Mesenchymal stem cell (in vitro differentiated cells and primary cell): ENCODE results near the gene VEPH1.

Experiments used
- DNase-seq: peaks from one replicate; pipeline ENCODE4 v3.0.0-alpha.2; 2013
- H2AFZ ChIP-seq: one replicate; pipeline ENCODE4 v1.6.1; 2013; ENCODE audit warnings: low read depth, mild to moderate bottlenecking, control low read depth, inconsistent platforms, low read length, moderate library complexity
- H2AK5ac ChIP-seq: 2 replicates; pipeline ENCODE4 v1.6.1; 2013; ENCODE audit warnings: low read length, moderate library complexity, mild to moderate bottlenecking, inconsistent platforms; ENCODE audit not compliant: severe bottlenecking
- H2BK120ac ChIP-seq: one replicate; pipeline ENCODE4 v1.6.1; 2013; ENCODE audit warnings: low read depth, mild to moderate bottlenecking, inconsistent platforms, low read length, moderate library complexity
- H2BK12ac ChIP-seq, 2 experiments: one replicate each; pipeline ENCODE4 v1.6.1; 2013; ENCODE audit warnings: inconsistent platforms in 2 of 2, low read length in 2 of 2, mild to moderate bottlenecking in 2 of 2, moderate library complexity in 2 of 2, control low read depth in 1 of 2
- H2BK15ac ChIP-seq: one replicate; pipeline ENCODE4 v1.6.1; 2013; ENCODE audit warnings: mild to moderate bottlenecking, low read depth, inconsistent platforms; ENCODE audit not compliant: poor library complexity, severe bottlenecking
- H2BK5ac ChIP-seq: 2 replicates; pipeline ENCODE4 v1.6.1; 2013; ENCODE audit warnings: low read depth, mild to moderate bottlenecking, low read length, control low read depth, inconsistent platforms; ENCODE audit not compliant: poor library complexity, severe bottlenecking
- H3K14ac ChIP-seq, 2 experiments: one replicate each; pipeline ENCODE4 v1.6.1; 2013; ENCODE audit warnings: inconsistent platforms in 2 of 2, low read length in 2 of 2, control low read depth in 1 of 2, mild to moderate bottlenecking in 1 of 2, moderate library complexity in 1 of 2
- H3K18ac ChIP-seq, 2 experiments: one replicate each; pipeline ENCODE4 v1.6.1; 2013; ENCODE audit warnings: inconsistent platforms in 2 of 2, low read length in 2 of 2, control low read depth in 1 of 2, low read depth in 1 of 2, mild to moderate bottlenecking in 1 of 2
- H3K23ac ChIP-seq, 2 experiments: one replicate each; pipeline ENCODE4 v1.6.1; 2013; ENCODE audit warnings: inconsistent platforms in 2 of 2, low read length in 2 of 2, mild to moderate bottlenecking in 2 of 2, moderate library complexity in 2 of 2, control low read depth in 1 of 2
- H3K27ac ChIP-seq: 2 replicates; pipeline ENCODE4 v1.5.1; 2013; ENCODE audit warnings: mild to moderate bottlenecking, moderate library complexity, low read length, control low read depth, inconsistent platforms; ENCODE audit not compliant: poor library complexity, severe bottlenecking
- H3K27me3 ChIP-seq, 2 experiments: 2 replicates each; pipeline versions ENCODE4 v1.6.1 to v1.7.0; 2013; ENCODE audit warnings: low read length in 2 of 2, mild to moderate bottlenecking in 2 of 2, moderate library complexity in 2 of 2, control low read depth in 1 of 2, inconsistent platforms in 1 of 2; ENCODE audit not compliant: control insufficient read depth in 1 of 2, insufficient read depth in 1 of 2
- H3K36me3 ChIP-seq, 2 experiments: 2 replicates each; pipeline versions ENCODE4 v1.6.1 to v1.7.0; 2013; ENCODE audit warnings: low read length in 2 of 2, control low read depth in 1 of 2, inconsistent platforms in 1 of 2, low read depth in 1 of 2, mild to moderate bottlenecking in 1 of 2; ENCODE audit not compliant: insufficient read depth in 2 of 2, control insufficient read depth in 1 of 2
- H3K4ac ChIP-seq, 2 experiments: one replicate each; pipeline ENCODE4 v1.6.1; 2013; ENCODE audit warnings: inconsistent platforms in 2 of 2, low read length in 2 of 2, mild to moderate bottlenecking in 2 of 2, moderate library complexity in 2 of 2, control low read depth in 1 of 2, low read depth in 1 of 2
- H3K4me1 ChIP-seq: 2 replicates; pipeline ENCODE4 v1.6.1; 2013; ENCODE audit warnings: low read depth, low read length, control low read depth; ENCODE audit not compliant: control insufficient read depth, insufficient read depth
- H3K4me2 ChIP-seq: 2 replicates; pipeline ENCODE4 v1.6.1; 2013; ENCODE audit warnings: low read length, mild to moderate bottlenecking, inconsistent platforms; ENCODE audit not compliant: poor library complexity, severe bottlenecking
- H3K4me3 ChIP-seq, 2 experiments: 2 replicates each; pipeline versions ENCODE4 v1.5.1 to v1.7.0; 2013; ENCODE audit warnings: low read length in 2 of 2, mild to moderate bottlenecking in 2 of 2, control low read depth in 1 of 2, low read depth in 1 of 2; ENCODE audit not compliant: insufficient read depth in 1 of 2
- H3K79me1 ChIP-seq: replicated peaks from 2 replicates; pipeline ENCODE4 v1.6.1; 2013; ENCODE audit warnings: mild to moderate bottlenecking, control low read depth, low read length, inconsistent platforms; ENCODE audit not compliant: poor library complexity, severe bottlenecking
- H3K9ac ChIP-seq: 2 replicates; pipeline ENCODE4 v1.7.0; 2013; ENCODE audit warnings: mild to moderate bottlenecking, low read length, moderate library complexity
- H3K9me3 ChIP-seq: 2 replicates; pipeline ENCODE4 v1.7.0; 2013; ENCODE audit warnings: mild to moderate bottlenecking, low read length; ENCODE audit not compliant: control insufficient read depth
- H4K8ac ChIP-seq: one replicate; pipeline ENCODE4 v1.6.1; 2013; ENCODE audit warnings: inconsistent platforms, mild to moderate bottlenecking, low read length, moderate library complexity
- H4K91ac ChIP-seq: one replicate; pipeline ENCODE4 v1.6.1; 2013; ENCODE audit warnings: mild to moderate bottlenecking, low read length, inconsistent platforms
- WGBS: methylation state at CpG from one replicate; pipeline ENCODE4 v1.1.7; 2013; ENCODE audit warnings: mixed read lengths; 5-methylcytosine and 5-hydroxymethylcytosine counted together

VEPH1 gene

GRCh38 chr3:157477441-157477840 lies 25.8 kb downstream of the VEPH1 start:
- peaks cover under 1 to 4% of the 10 kb centered on the region in 2 experiments for H3K36me3 ChIP-seq
- H3K4me1 ChIP-seq: peaks cover 1% of the 10 kb centered on the region
- H2BK12ac ChIP-seq: no peak overlapping the region
- no peak overlapping the region for H2BK15ac ChIP-seq
- H4K8ac ChIP-seq: no peak overlapping the region
- H2BK120ac ChIP-seq: no peak overlapping the region
- no peak overlapping the region for H4K91ac ChIP-seq
- peak; percentile 43 for DNase-seq
- no peak overlapping the region for H3K18ac ChIP-seq
- H3K14ac ChIP-seq: no peak overlapping the region
- no peak overlapping the region for H3K23ac ChIP-seq
- H3K9me3 ChIP-seq: peaks cover 5% of the 10 kb centered on the region
- WGBS: 66% methylated on average over 3 of the region's 3 CpGs
- H3K27ac ChIP-seq: no peak overlapping the region
- no peaks in the 10 kb centered on the region for H3K27me3 ChIP-seq
- H2AK5ac ChIP-seq: no peak overlapping the region
- H3K79me1 ChIP-seq: peaks cover 16% of the 10 kb centered on the region
- no peak overlapping the region for H2BK5ac ChIP-seq
- no peak overlapping the region for H3K4me2 ChIP-seq
- no peak overlapping the region for H3K9ac ChIP-seq
- H2AFZ ChIP-seq: no peak overlapping the region
- no peak overlapping the region for H3K4ac ChIP-seq
- no peak overlapping the region for H3K4me3 ChIP-seq

GRCh38 chr3:157475921-157476414 lies 27.2 kb downstream of the VEPH1 start:
- Histone ChIP-seq H3K27me3 (no peaks in the 10 kb centered on the region), H2AFZ (no peak overlapping the region), H3K4me3 (no peak overlapping the region), H3K9ac (peak overlapping the region; percentile 5), H3K36me3 (no peaks in the 10 kb centered on the region), H3K23ac (no peak overlapping the region), H3K4ac (no peak overlapping the region), H2BK5ac (no peak overlapping the region), H2AK5ac (no peak overlapping the region), H2BK12ac (no peak overlapping the region), H3K79me1 (peaks cover 17% of the 10 kb centered on the region), H2BK120ac (no peak overlapping the region), H4K91ac (no peak overlapping the region), H3K27ac (no peak overlapping the region), H3K4me1 (peaks cover 1% of the 10 kb centered on the region), H2BK15ac (no peak overlapping the region), H4K8ac (no peak overlapping the region), H3K14ac (no peak overlapping the region), H3K4me2 (no peak overlapping the region), H3K9me3 (no peaks in the 10 kb centered on the region), H3K18ac (no peak overlapping the region)
- WGBS: 8% methylated on average over 1 of the region's 1 CpG
- DNase-seq: peak; percentile 85

- H3K27me3 ChIP-seq: no peaks in the 10 kb centered on the region
- WGBS: no CpG with 5 or more reads among the region's 1 CpG
- no peak overlapping the region for H4K91ac ChIP-seq
- no peak overlapping the region for H3K9ac ChIP-seq
- no peaks in the 10 kb centered on the region for H3K9me3 ChIP-seq
- no peak overlapping the region for H2BK120ac ChIP-seq
- peaks cover 1% of the 10 kb centered on the region for H3K4me1 ChIP-seq
- H3K36me3 ChIP-seq: no peaks in the 10 kb centered on the region
- no peak overlapping the region for H2BK15ac ChIP-seq
- H3K14ac ChIP-seq: no peak overlapping the region
- no peak overlapping the region for H2BK12ac ChIP-seq
- H3K18ac ChIP-seq: no peak overlapping the region
- H3K23ac ChIP-seq: no peak overlapping the region
- no peak overlapping the region for H2AK5ac ChIP-seq
- H2AFZ ChIP-seq: no peak overlapping the region
- no peak overlapping the region for H3K4ac ChIP-seq
- no peak overlapping the region for H3K27ac ChIP-seq
- no peak overlapping the region for H2BK5ac ChIP-seq
- no peak overlapping the region for H3K4me2 ChIP-seq
- H4K8ac ChIP-seq: no peak overlapping the region
- no peak for DNase-seq
- H3K4me3 ChIP-seq: no peak overlapping the region
- peaks cover 11% of the 10 kb centered on the region for H3K79me1 ChIP-seq
Measured at GRCh38 chr3:157472648-157473047, 30.6 kb downstream of the VEPH1 start.

- Histone ChIP-seq H3K23ac (no peak overlapping the region), H2BK120ac (no peak overlapping the region), H3K9me3 (no peaks in the 10 kb centered on the region), H3K14ac (no peak overlapping the region), H2AFZ (no peak overlapping the region), H3K27me3 (no peaks in the 10 kb centered on the region), H3K27ac (no peak overlapping the region), H4K91ac (no peak overlapping the region), H2AK5ac (no peak overlapping the region), H3K9ac (no peak overlapping the region), H3K4ac (no peak overlapping the region), H3K4me1 (peaks cover 4% of the 10 kb centered on the region), H3K4me3 (no peak overlapping the region), H2BK5ac (no peak overlapping the region), H2BK12ac (no peak overlapping the region), H3K79me1 (peaks cover 7% of the 10 kb centered on the region), H4K8ac (no peak overlapping the region), H3K18ac (no peak overlapping the region), H3K4me2 (no peak overlapping the region), H2BK15ac (no peak overlapping the region), H3K36me3 (no peaks in the 10 kb centered on the region)
- whole genome bisulfite sequencing: no CpG with 5 or more reads among the region's 1 CpG
- DNase-seq: no peak
Measured at GRCh38 chr3:157471064-157471463, 32.2 kb downstream of the VEPH1 start.
